ENCODE data around the gene PAIP2B. TPM values are rescaled to one million over a fixed set of nuclear protein-coding genes. Genes with fewer than 3 reads are reported as not detected.

PAIP2B gene
- total RNA-seq, 1 experiment from 2014 or later: 17.7 TPM

- no peak overlapping the region for H3K27ac Mint-ChIP-seq
- TF ChIP-seq, protein P1, sequence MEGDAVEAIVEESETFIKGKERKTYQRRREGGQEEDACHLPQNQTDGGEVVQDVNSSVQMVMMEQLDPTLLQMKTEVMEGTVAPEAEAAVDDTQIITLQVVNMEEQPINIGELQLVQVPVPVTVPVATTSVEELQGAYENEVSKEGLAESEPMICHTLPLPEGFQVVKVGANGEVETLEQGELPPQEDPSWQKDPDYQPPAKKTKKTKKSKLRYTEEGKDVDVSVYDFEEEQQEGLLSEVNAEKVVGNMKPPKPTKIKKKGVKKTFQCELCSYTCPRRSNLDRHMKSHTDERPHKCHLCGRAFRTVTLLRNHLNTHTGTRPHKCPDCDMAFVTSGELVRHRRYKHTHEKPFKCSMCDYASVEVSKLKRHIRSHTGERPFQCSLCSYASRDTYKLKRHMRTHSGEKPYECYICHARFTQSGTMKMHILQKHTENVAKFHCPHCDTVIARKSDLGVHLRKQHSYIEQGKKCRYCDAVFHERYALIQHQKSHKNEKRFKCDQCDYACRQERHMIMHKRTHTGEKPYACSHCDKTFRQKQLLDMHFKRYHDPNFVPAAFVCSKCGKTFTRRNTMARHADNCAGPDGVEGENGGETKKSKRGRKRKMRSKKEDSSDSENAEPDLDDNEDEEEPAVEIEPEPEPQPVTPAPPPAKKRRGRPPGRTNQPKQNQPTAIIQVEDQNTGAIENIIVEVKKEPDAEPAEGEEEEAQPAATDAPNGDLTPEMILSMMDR (conservative IDR thresholded peaks at IDR 0.05): no peak
- no peak overlapping the region for H3K4me3 Mint-ChIP-seq
- Histone ChIP-seq H3K56ac (ENCODE audit: insufficient read length, low read depth, low read length) (no peak overlapping the region), H4K8ac (replicated peaks; ENCODE audit: insufficient read length, low read depth, low read length) (no peak overlapping the region), H4K91ac (ENCODE audit: insufficient read length, low read depth, low read length) (no peak overlapping the region), H3K79me2 (ENCODE audit: insufficient read depth, low read length) (no peaks in the 10 kb centered on the region), H2BK120ac (ENCODE audit: low read depth, low read length, poor library complexity, severe bottlenecking) (no peak overlapping the region), H3K4ac (ENCODE audit: low read depth, low read length) (no peak overlapping the region), H3K23me2 (ENCODE audit: insufficient read length, low read depth, low read length, poor library complexity, severe bottlenecking) (no peaks in the 10 kb centered on the region), H2AK5ac (ENCODE audit: insufficient read length, low read length) (no peak overlapping the region), H2AFZ (ENCODE audit: low read length) (no peak overlapping the region), H2BK12ac (ENCODE audit: insufficient read length, low read depth, low read length) (no peak overlapping the region), H3K27me3 (ENCODE audit: insufficient read depth, low read length) (no peaks in the 10 kb centered on the region), H3K14ac (ENCODE audit: insufficient read depth, low read length) (no peak overlapping the region), H4K20me1 (ENCODE audit: control insufficient read depth, insufficient read depth, insufficient read length) (no peaks in the 10 kb centered on the region), H3K27ac (ENCODE audit: insufficient read length, low read depth, low read length) (no peak overlapping the region), H3K23ac (ENCODE audit: insufficient read length, low read depth, low read length) (no peak overlapping the region), H2BK15ac (ENCODE audit: low read depth, low read length) (no peak overlapping the region), H3K4me2 (ENCODE audit: insufficient read depth, insufficient read length, low read length) (no peak overlapping the region), H2BK5ac (ENCODE audit: insufficient read length, low read length) (no peak overlapping the region), H3K18ac (ENCODE audit: insufficient read length, low read depth, low read length) (no peak overlapping the region), H3K9me3 (ENCODE audit: control insufficient read depth, low read depth, low read length) (no peaks in the 10 kb centered on the region), H2BK20ac (ENCODE audit: low read depth, low read length, poor library complexity, severe bottlenecking) (no peak overlapping the region), H3T11ph (ENCODE audit: low read length) (no peak overlapping the region), H3K4me1 (ENCODE audit: insufficient read depth, low read length) (no peaks in the 10 kb centered on the region), H4K5ac (ENCODE audit: insufficient read length, low read depth, low read length) (no peak overlapping the region), H3K9ac (ENCODE audit: extremely low read depth, insufficient read length, low read length) (no peak overlapping the region), H3K79me1 (ENCODE audit: insufficient read depth, low read depth, low read length, poor library complexity, severe bottlenecking) (no peaks in the 10 kb centered on the region)
- DNase-seq: no peak
- no peaks in the 10 kb centered on the region; a peak in 1 of 5 replicates for H3K9me3 Mint-ChIP-seq
- H3K4me1 Mint-ChIP-seq: peaks cover 12 to 16% of the 10 kb centered on the region in 2 experiments
- WGBS (ENCODE audit: extremely low coverage, insufficient read length, low lambda C conversion rate): no CpG with 5 or more reads among the region's 1 CpG
- H3K27me3 Mint-ChIP-seq (ENCODE audit: low read depth): peaks cover 4% of the 10 kb centered on the region
- H3K36me3 Mint-ChIP-seq (ENCODE audit: insufficient read depth in 1 of 3, low read depth in 3 of 3): no peaks in the 10 kb centered on the region; a peak in 1 of 7 replicates
These were observed 53.8 kb downstream of the PAIP2B start for GRCh38 chr2:71173096-71173495.
